HUES6 (cell line): ENCODE measurements around the gene NADK2.
"Not testable (repeated sequence)": the region's sequence is repeated elsewhere in the genome, so short reads cannot be mapped to it uniquely, and the experiment has no call there.

Experiments used
- H3K27ac ChIP-seq: 2 replicates; pipeline ENCODE4 v1.7.0; 2013; ENCODE audit warnings: low read depth, mild to moderate bottlenecking, low read length, inconsistent platforms
- H3K27me3 ChIP-seq: 2 replicates; pipeline ENCODE4 v1.6.1; 2013; ENCODE audit warnings: low read length; ENCODE audit not compliant: control insufficient read depth, insufficient read depth
- H3K36me3 ChIP-seq: 2 replicates; pipeline ENCODE4 v1.6.1; 2013; ENCODE audit warnings: low read length; ENCODE audit not compliant: control insufficient read depth, insufficient read depth
- H3K4me1 ChIP-seq: 2 replicates; pipeline ENCODE4 v1.6.1; 2013; ENCODE audit warnings: low read length; ENCODE audit not compliant: control insufficient read depth, insufficient read depth
- H3K4me3 ChIP-seq: 2 replicates; pipeline ENCODE4 v1.5.1; 2013; ENCODE audit warnings: low read depth, low read length
- H3K9ac ChIP-seq: one replicate; pipeline ENCODE4 v1.6.1; 2013; ENCODE audit warnings: mild to moderate bottlenecking, low read length
- H3K9me3 ChIP-seq: 2 replicates; pipeline ENCODE4 v1.6.1; 2013; ENCODE audit warnings: low read depth, low read length; ENCODE audit not compliant: control insufficient read depth, insufficient read depth

Gene NADK2

DNA sequence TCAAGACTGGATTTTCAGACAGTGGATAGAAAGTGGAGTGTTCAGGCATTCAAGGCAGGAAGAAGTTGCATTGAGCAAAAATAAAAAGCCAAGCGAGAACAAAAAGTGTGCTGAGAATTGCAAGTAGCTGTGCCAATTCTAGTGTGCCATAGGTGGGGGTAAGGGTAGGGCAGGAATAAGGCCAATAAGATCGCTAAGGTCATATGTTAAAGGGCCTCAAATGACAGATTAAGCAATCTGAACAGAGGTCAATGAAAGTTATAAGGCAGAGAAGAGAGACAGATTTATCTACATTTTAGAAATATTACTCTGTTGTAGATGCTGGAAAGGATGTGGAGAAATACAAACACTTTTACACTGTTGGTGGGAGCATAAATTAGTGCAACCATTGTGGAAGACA lies 36.4 kb downstream of the NADK2 start:
- H3K9ac ChIP-seq, result no peak overlapping the region
- no peaks in the 10 kb centered on the region; the same call in 1 of the 2 replicates for H3K36me3 ChIP-seq
- no peak overlapping the region for H3K4me3 ChIP-seq
- no peaks in the 10 kb centered on the region for H3K27me3 ChIP-seq
- H3K4me1 ChIP-seq, result no peaks in the 10 kb centered on the region
- H3K27ac ChIP-seq, result no peak overlapping the region
- H3K9me3 ChIP-seq, result no peaks in the 10 kb centered on the region

DNA sequence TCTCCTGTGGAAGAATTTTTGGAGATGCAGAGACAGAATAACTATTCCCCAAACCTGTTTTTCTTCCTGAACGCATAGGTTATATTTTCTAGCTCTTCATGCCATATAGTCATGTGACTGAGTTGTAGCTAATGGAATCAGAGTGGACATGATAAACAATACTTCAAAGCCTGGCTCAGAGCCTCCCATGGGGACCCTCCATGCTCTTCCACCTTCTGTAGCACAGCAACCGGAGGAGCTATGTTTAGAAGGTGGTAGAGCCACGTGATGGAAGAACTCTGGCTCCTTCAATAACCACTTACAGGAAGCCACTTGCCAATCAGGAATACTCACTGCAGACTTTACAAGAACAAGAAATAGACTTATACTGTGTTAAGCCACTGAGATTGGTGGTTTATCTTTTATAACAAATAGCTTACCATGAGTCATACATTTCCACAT lies 39.2 kb downstream of the NADK2 start:
- no peaks in the 10 kb centered on the region for H3K27me3 ChIP-seq
- no peak overlapping the region for H3K27ac ChIP-seq
- H3K9ac ChIP-seq, result no peak overlapping the region
- no peaks in the 10 kb centered on the region for H3K9me3 ChIP-seq
- no peaks in the 10 kb centered on the region; the same call in 1 of the 2 replicates for H3K36me3 ChIP-seq
- no peaks in the 10 kb centered on the region for H3K4me1 ChIP-seq
- no peak overlapping the region for H3K4me3 ChIP-seq

DNA sequence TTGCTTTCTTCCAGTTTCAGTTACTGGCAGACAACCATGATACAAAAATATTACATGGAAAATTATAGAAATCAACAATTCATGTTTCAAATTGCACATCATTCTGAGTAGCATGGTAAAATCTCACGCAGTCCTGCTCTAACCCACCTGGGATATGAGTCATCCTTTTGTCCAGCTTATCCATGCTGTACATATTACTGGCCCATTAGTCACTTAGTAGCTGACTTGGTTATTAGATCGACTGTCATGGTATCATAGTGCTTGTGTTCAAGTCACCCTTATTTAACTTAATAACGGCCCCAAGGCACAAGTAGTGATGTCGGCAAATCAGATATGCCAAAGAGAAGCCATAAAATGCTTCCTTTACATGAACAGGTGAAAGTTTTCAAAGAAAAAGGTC lies 41.2 kb downstream of the NADK2 start:
- Histone ChIP-seq H3K27ac (no peak overlapping the region), H3K27me3 (no peaks in the 10 kb centered on the region), H3K4me3 (no peak overlapping the region), H3K4me1 (no peaks in the 10 kb centered on the region), H3K9ac (no peak overlapping the region), H3K36me3 (peaks cover 9% of the 10 kb centered on the region; the same call in 1 of the 2 replicates), H3K9me3 (no peaks in the 10 kb centered on the region)

DNA sequence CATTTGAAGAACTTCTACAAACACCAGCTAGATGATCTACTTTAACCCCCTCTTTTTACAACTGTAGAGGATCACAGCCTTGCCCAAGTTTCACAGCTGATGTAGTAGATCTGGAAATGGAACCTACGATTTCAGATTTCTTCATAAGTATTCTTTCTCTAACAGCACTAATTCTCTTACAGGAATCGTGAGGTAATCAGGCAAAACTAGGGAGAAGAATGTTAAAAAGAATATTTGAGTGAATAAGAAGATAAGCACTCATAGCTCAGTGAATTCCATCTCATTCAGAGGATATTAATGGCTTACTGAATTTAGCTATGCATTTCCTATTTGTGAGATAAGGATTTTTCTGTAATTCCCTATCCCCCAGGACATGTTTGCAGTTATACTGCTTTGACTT lies 42.1 kb downstream of the NADK2 start:
- Histone ChIP-seq H3K4me3 (no peak overlapping the region), H3K9me3 (no peaks in the 10 kb centered on the region), H3K27ac (no peak overlapping the region), H3K36me3 (peaks cover 9% of the 10 kb centered on the region; the same call in 1 of the 2 replicates), H3K27me3 (no peaks in the 10 kb centered on the region), H3K4me1 (no peaks in the 10 kb centered on the region), H3K9ac (no peak overlapping the region)

DNA sequence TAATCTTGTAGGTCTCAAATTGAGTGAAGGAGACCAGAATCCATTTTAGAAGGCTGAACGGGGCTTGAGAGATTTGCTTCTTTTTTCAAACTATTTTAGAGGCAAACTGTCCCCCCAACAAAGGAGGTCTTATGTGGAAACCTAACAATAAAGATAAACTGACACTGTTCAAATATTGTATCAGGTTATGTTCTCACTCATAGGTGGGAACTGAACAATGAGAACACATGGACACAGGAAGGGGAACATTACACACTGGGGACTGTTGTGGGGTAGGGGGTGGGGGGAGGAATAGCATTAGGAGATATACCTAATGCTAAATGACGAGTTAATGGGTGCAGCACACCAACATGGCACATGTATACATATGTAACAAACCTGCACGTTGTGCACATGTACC lies 42.9 kb downstream of the NADK2 start:
- H3K9ac ChIP-seq, H3K36me3 ChIP-seq, H3K4me3 ChIP-seq, H3K4me1 ChIP-seq, H3K27ac ChIP-seq, H3K27me3 ChIP-seq, H3K9me3 ChIP-seq: not testable (repeated sequence)

DNA sequence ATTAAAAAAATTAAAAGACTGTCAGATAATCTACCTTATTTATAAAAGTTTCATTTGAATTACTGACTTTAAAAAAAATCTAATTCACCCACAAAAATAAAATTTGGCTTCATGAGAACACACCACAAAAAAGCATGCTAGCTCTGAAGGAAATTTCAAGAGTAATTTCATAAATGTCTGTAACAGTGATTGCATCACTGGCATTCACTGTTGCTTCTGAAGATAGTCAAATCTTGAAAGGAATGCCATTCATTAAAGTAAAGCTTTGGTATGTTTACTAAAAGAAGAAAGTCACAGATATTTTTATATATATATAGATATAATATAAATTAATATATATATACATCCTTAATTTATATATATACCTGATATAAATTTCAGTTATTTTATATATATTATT lies 43.4 kb downstream of the NADK2 start:
- Histone ChIP-seq H3K9ac (no peak overlapping the region), H3K27ac (no peak overlapping the region), H3K36me3 (peaks cover 9% of the 10 kb centered on the region; the same call in 1 of the 2 replicates), H3K4me3 (no peak overlapping the region), H3K27me3 (no peaks in the 10 kb centered on the region), H3K9me3 (no peaks in the 10 kb centered on the region), H3K4me1 (no peaks in the 10 kb centered on the region)

DNA sequence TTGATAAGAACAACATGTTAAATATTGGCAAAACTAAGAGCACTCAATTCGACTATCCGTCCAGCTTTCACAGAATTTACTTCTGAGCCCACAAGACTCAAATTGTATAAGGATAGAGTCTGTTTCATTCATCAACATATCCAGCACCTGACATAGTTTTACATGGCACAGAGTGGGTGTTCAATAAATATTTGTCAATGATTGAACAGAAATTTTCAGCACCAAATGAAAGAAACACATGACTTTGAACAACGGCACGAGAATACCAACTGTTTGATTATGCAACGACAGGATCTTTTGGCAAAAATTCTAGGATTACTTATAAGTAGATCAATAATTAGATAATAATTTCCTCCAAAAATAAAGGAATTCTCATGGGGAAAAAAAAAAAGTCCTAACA lies 48.0 kb downstream of the NADK2 start:
- Histone ChIP-seq H3K27me3 (no peaks in the 10 kb centered on the region), H3K36me3 (peaks cover 21% of the 10 kb centered on the region), H3K4me1 (no peaks in the 10 kb centered on the region), H3K9ac (no peak overlapping the region), H3K27ac (no peak overlapping the region), H3K4me3 (no peak overlapping the region), H3K9me3 (peaks cover 11% of the 10 kb centered on the region)

DNA sequence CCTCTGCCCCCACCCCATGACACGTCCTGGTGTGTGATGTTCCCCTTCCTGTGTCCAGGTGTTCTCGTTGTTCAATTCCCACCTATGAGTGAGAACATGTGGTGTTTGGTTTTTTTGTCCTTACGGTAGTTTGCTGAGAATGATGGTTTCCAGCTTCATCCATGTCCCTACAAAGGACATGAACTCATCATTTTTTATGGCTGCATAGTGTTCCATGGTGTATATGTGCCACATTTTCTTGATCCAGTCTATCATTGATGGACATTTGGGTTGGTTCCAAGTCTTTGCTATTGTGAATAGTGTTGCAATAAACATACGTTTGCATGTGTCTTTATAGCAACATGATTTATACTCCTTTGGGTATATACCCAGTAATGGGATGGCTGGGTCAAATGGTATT lies 57.3 kb downstream of the NADK2 start:
- peaks cover 41% of the 10 kb centered on the region for H3K36me3 ChIP-seq
- H3K9me3 ChIP-seq, H3K4me3 ChIP-seq, H3K9ac ChIP-seq, H3K27me3 ChIP-seq, H3K27ac ChIP-seq, H3K4me1 ChIP-seq: not testable (repeated sequence)

DNA sequence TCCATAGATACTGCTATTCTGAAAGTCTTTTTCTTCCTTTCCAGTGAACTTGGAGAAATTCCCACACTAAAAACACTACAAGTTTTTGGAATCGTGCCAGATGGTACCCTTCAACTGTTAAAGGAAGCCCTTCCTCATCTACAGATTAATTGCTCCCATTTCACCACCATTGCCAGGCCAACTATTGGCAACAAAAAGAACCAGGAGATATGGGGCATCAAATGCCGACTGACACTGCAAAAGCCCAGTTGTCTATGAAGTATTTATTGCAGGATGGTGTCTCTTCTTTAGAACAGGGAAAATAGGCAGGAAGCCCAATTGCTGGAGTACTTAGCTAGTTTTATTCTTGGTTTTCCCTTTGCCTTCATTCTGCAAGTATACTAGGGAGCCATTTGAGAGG lies 60.0 kb downstream of the NADK2 start:
- Histone ChIP-seq H3K4me3 (no peak overlapping the region), H3K27me3 (no peaks in the 10 kb centered on the region), H3K9me3 (no peaks in the 10 kb centered on the region), H3K27ac (no peak overlapping the region), H3K4me1 (no peaks in the 10 kb centered on the region), H3K9ac (no peak overlapping the region), H3K36me3 (peaks cover 67% of the 10 kb centered on the region)

DNA sequence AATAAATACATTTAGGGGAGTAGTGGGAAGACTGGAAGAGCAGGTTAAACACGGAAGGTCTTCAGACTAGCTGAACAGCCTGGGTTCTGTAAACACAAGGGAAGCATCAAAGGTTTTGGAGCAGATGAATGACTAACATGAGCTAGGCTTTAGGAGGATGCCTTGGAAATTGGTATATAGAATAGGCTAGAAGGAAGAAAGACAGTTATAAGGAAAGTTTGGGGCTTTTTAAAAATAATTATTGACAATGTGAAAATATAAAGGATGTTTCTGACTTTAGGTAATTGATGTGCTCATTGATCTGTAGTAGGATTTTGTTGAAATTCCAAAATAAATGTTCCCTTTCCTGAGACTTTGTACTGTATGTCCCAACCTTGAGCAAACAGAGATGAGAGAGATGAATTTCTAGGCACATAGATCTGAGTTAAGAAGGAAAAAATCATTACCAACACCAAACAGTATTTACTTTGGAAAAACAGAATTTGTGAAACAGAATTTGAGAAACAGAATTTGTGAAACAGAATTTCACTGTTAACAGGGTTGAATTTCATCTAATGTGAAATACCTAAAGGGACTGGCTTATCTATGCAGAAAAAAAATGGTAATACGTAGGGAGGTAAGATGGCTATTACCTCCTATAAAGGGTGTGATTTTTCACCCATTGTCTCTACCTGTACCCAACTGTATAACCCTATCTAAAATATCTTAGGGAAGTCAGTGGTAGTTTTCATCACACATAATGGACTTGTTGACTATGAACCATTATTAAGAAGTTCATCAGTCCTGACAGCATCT lies 61.0 kb downstream of the NADK2 start:
- Histone ChIP-seq H3K4me3 (no peak overlapping the region), H3K9ac (no peak overlapping the region), H3K36me3 (peaks cover 69% of the 10 kb centered on the region), H3K27ac (no peak overlapping the region), H3K27me3 (no peaks in the 10 kb centered on the region), H3K4me1 (no peaks in the 10 kb centered on the region), H3K9me3 (no peaks in the 10 kb centered on the region)

DNA sequence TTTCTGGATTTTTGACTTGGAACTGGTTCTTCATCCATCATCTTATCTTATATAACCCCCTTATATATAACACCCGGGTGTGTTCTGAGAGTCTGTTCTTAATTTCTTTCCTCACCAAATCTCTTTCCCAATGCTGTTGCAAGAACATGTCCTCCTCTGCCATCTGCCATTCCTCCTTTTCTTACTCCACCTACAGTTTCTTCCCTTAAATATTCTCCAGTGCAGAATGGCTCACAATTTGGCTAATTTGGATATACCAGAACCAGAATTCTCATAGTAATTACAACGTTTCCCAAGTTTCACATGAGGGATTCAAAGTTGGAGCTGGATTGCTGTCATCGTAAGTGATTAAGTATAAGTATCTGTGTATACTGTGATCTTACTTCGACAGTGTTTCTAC lies 61.8 kb downstream of the NADK2 start:
- Histone ChIP-seq H3K9ac (no peak overlapping the region), H3K4me1 (no peaks in the 10 kb centered on the region), H3K9me3 (no peaks in the 10 kb centered on the region), H3K4me3 (no peak overlapping the region), H3K36me3 (peaks cover 76% of the 10 kb centered on the region), H3K27me3 (no peaks in the 10 kb centered on the region), H3K27ac (no peak overlapping the region)
